Panc1 (cell line): ENCODE measurements around the gene GGA2.

ENCODE experiments used
- POLR2AphosphoS5 ChIP-seq: IDR thresholded peaks from 2 replicates; pipeline ENCODE4 v1.6.1; 2012; ENCODE audit warnings: mild to moderate bottlenecking, low read depth, low read length, moderate library complexity
- REST ChIP-seq, 2 experiments: IDR thresholded peaks; 2 replicates each; pipeline ENCODE4 v1.6.1; 2011 to 2012; ENCODE audit warnings: low read depth in 2 of 2, control low read depth in 1 of 2, low read length in 1 of 2, mild to moderate bottlenecking in 1 of 2, moderate library complexity in 1 of 2; ENCODE audit not compliant: insufficient read depth in 1 of 2
- SIN3A ChIP-seq: IDR thresholded peaks from 2 replicates; pipeline ENCODE4 v1.6.1; 2012; ENCODE audit warnings: low read depth, mild to moderate bottlenecking, low read length, moderate library complexity, borderline replicate concordance; ENCODE audit not compliant: insufficient read depth
- TF ChIP-seq, protein P1 (sequence below): fragments of 450-650 bp; IDR thresholded peaks from 2 replicates; pipeline ENCODE4 v1.5.1; 2017; ENCODE audit warnings: mild to moderate bottlenecking

DNA sequence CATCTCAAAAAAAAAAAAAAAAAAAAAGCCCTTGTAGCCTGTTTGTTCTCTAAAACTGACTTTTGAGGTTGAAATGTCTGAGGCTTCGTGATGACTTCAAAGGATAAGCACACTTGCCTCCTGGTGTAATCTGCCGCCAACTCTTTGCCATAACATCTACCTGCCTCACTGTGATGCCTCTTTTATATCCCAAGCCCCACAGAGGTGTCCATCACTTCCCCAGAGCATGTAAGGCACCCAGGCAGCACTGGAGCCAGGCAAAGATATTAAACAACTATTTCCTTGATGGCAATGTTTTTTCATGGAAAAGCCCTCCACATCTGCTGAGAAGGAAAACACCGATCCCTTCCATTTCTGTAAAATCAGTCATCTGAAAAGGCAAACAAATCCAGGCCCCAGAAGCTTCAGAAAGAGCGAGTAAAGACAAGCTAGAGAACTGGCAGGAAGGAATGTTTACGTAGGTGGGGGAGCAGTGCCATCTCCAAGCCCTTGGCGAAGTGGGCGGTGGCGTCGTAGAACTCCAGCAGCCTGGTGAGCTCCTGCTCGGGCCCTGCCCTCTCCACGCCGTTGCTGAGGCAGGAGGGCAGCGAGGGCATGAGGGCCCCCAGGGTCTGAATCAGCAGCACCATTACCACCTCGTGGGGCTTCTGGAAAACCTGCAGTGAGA is 85.9 kb downstream of the GGA2 start:
- TF ChIP-seq, protein P1, sequence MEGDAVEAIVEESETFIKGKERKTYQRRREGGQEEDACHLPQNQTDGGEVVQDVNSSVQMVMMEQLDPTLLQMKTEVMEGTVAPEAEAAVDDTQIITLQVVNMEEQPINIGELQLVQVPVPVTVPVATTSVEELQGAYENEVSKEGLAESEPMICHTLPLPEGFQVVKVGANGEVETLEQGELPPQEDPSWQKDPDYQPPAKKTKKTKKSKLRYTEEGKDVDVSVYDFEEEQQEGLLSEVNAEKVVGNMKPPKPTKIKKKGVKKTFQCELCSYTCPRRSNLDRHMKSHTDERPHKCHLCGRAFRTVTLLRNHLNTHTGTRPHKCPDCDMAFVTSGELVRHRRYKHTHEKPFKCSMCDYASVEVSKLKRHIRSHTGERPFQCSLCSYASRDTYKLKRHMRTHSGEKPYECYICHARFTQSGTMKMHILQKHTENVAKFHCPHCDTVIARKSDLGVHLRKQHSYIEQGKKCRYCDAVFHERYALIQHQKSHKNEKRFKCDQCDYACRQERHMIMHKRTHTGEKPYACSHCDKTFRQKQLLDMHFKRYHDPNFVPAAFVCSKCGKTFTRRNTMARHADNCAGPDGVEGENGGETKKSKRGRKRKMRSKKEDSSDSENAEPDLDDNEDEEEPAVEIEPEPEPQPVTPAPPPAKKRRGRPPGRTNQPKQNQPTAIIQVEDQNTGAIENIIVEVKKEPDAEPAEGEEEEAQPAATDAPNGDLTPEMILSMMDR = no peak
- TF ChIP-seq SIN3A = no peak
- TF ChIP-seq POLR2AphosphoS5 = no peak
- no peak for TF ChIP-seq REST (IDR thresholded peaks at IDR 0.05; ENCODE audit: insufficient read depth in 1 of 2, low read depth in 2 of 2, low read length in 1 of 2)
